H1 (cell line): ENCODE measurements around the gene TXNDC2. TPM values are rescaled to one million over a fixed set of nuclear protein-coding genes. Genes with fewer than 3 reads are reported as not detected.

Experiments
- BRCA1 ChIP-seq: IDR thresholded peaks from 2 replicates; pipeline ENCODE4 v1.6.1; 2012; ENCODE audit warnings: low read depth, low read length, improper control_type of control experiment
- CEBPB ChIP-seq: IDR thresholded peaks from 2 replicates; pipeline ENCODE4 v1.6.1; 2012; ENCODE audit warnings: low read depth, low read length
- CHD7 ChIP-seq: fragments of 300-600 bp; sonication (generic); IDR thresholded peaks from 2 replicates; pipeline ENCODE4 v1.7.1; 2012; ENCODE audit warnings: low read length, moderate library complexity, mild to moderate bottlenecking, inconsistent platforms; ENCODE audit not compliant: insufficient replicate concordance
- KDM1A ChIP-seq: fragments of 200-600, 300-600 bp; sonication (generic); IDR thresholded peaks from 2 replicates; pipeline ENCODE4 v1.7.1; 2016; ENCODE audit warnings: mild to moderate bottlenecking, low read length, borderline replicate concordance
- PHF8 ChIP-seq: fragments of 200-600 bp; sonication (generic); conservative IDR thresholded peaks from 2 replicates; pipeline ENCODE4 v1.7.1; 2012; ENCODE audit warnings: low read depth, mild to moderate bottlenecking, inconsistent platforms, low read length, moderate library complexity
- RBBP5 ChIP-seq: IDR thresholded peaks from 2 replicates; pipeline ENCODE4 v1.7.1; 2012; ENCODE audit warnings: low read depth, mild to moderate bottlenecking, inconsistent platforms, low read length, moderate library complexity, borderline replicate concordance
- SUZ12 ChIP-seq: fragments of 200-600 bp; sonication (generic); IDR thresholded peaks from 2 replicates; pipeline ENCODE4 v1.6.1; 2012; ENCODE audit warnings: mild to moderate bottlenecking, inconsistent platforms, low read length, moderate library complexity, mixed read lengths
- TEAD4 ChIP-seq: IDR thresholded peaks from 2 replicates; pipeline ENCODE4 v1.6.1; 2012; ENCODE audit warnings: low read depth, low read length, inconsistent platforms, mixed read lengths
- polyA plus RNA-seq, 7 experiments: library from polyadenylated mRNA; depleted of rRNA in 3 of 7; stranded (reverse) in 5 of 7; unstranded in 2 of 7; fragments of >200 nt in 5 of 7; fragments of 200-250 nt in 2 of 7; gene quantifications; 1 replicate in 5 of 7; 2 replicates in 1 of 7; 4 replicates in 1 of 7; pipeline versions ENCODE4 v1.2.1 to v1.2.3, GENCODE V29; 2011 to 2013; ENCODE audit warnings: missing spikeins in 2 of 7, mixed read lengths in 2 of 7
- total RNA-seq: library from RNA; stranded (reverse); fragmentation: NEBNext Ultra II Directional; extraction: Animal tissue kit (Norgen Biotek cat#: 25700); gene quantifications from 2 replicates; pipeline ENCODE4 v1.2.1, GENCODE V29; 2021

Gene TXNDC2
- total and polyA plus RNA-seq, 2 of the 8 experiments (the other 6 are each of a cell fraction or from before 2014, with no cell fraction given), result 0.09 TPM; not detected in 1

- TF ChIP-seq CHD7 (no peak), TEAD4 (no peak), RBBP5 (no peak), KDM1A (no peak), PHF8 (no peak), CEBPB (no peak), SUZ12 (no peak), BRCA1 (no peak)
Observed at GRCh38 chr18:9870431-9871008, 15.3 kb upstream of the TXNDC2 start (continued).
